ENCODE data around the gene RAI2.
A peak's percentile ranks its signal among the peaks of the same experiment; 100 is the strongest.

Gene RAI2

GRCh38 chrX:17860811-17861488 lies at the start of gene RAI2:
Gene RAI2 (minus strand): TSS chrX:17861298. CDS start chrX:17802010, 59,288 bp downstream.
- no peak for DNase-seq

- DNase-seq = no peak
Observed at GRCh38 chrX:17888421-17888820, 27.3 kb upstream of the RAI2 start.

GRCh38 chrX:17882680-17883079 lies 21.6 kb upstream of the RAI2 start:
- no peak for DNase-seq

- DNase-seq = no peak
Observed at GRCh38 chrX:17878028-17878670, 17.1 kb upstream of the RAI2 start.

GRCh38 chrX:17876135-17876534 lies 15.0 kb upstream of the RAI2 start:
- no peak for DNase-seq

GRCh38 chrX:17869580-17869979 lies 8.5 kb upstream of the RAI2 start:
- no peak for DNase-seq

- no peak for DNase-seq
Observed at GRCh38 chrX:17861489-17862011, 452 bp upstream of the RAI2 start.

- DNase-seq = no peak
Observed at GRCh38 chrX:17860179-17860780, 818 bp downstream of the RAI2 start.

- DNase-seq = no peak
Observed at GRCh38 chrX:17859609-17860178, 1.4 kb downstream of the RAI2 start.

GRCh38 chrX:17854531-17854930 lies 6.6 kb downstream of the RAI2 start:
- DNase-seq = no peak

GRCh38 chrX:17854069-17854468 lies 7.0 kb downstream of the RAI2 start:
- DNase-seq = no peak

- DNase-seq = no peak
Observed at GRCh38 chrX:17851874-17852273, 9.2 kb downstream of the RAI2 start.

GRCh38 chrX:17848545-17849265 lies 12.4 kb downstream of the RAI2 start:
- DNase-seq = no peak

- DNase-seq = no peak
Observed at GRCh38 chrX:17846045-17846444, 15.1 kb downstream of the RAI2 start.

GRCh38 chrX:17844236-17844635 lies 16.9 kb downstream of the RAI2 start:
- DNase-seq = no peak

- DNase-seq = no peak
Observed at GRCh38 chrX:17842769-17843525, 18.2 kb downstream of the RAI2 start.

GRCh38 chrX:17839269-17839668 lies 21.8 kb downstream of the RAI2 start:
- no peak for DNase-seq

GRCh38 chrX:17836830-17837229 lies 24.3 kb downstream of the RAI2 start:
- DNase-seq = peak; percentile 79

GRCh38 chrX:17833954-17834353 lies 27.1 kb downstream of the RAI2 start:
- no peak for DNase-seq

GRCh38 chrX:17831255-17831654 lies 29.8 kb downstream of the RAI2 start:
- DNase-seq = no peak

- no peak for DNase-seq
Observed at GRCh38 chrX:17830211-17830610, 30.9 kb downstream of the RAI2 start.

- no peak for DNase-seq
Observed at GRCh38 chrX:17829566-17829965, 31.5 kb downstream of the RAI2 start.

Measured in NCI-H524 treated with DMSO at 0.1 percent for 48 hours (cell line).